Adrenal gland (tissue), 12 donors: ENCODE data around the gene STK25. TPM values are rescaled to one million over a fixed set of nuclear protein-coding genes. Genes with fewer than 3 reads are reported as not detected.

Experiments used
- DNase-seq, 7 donors: peaks; one replicate each; pipeline ENCODE4 v3.0.0-alpha.2; 2019 to 2020
- H3K27ac ChIP-seq, 5 donors: fragments of 200-600 bp; sonication (generic) in 4 of 5; 1 replicate in 3 of 5; 2 replicates in 2 of 5; pipeline versions ENCODE4 v1.5.1 to v1.8.0; 2016 to 2020; ENCODE audit warnings: mild to moderate bottlenecking in 1 of 5
- H3K27me3 ChIP-seq: fragments of 200-600 bp; 2 replicates; pipeline ENCODE4 v1.8.0; 2021
- H3K36me3 ChIP-seq, 2 donors: fragments of 200-600 bp; replicated peaks in 1 of 2; 1 replicate in 1 of 2; 2 replicates in 1 of 2; pipeline versions ENCODE4 v1.5.1 to v1.8.0; 2018 to 2022
- H3K4me1 ChIP-seq, 2 donors: fragments of 200-600 bp; replicated peaks in 1 of 2; 1 replicate in 1 of 2; 2 replicates in 1 of 2; pipeline versions ENCODE4 v1.5.1 to v1.8.0; 2018 to 2021
- H3K4me3 ChIP-seq, 4 donors: fragments of 200-600 bp; sonication (generic) in 3 of 4; one replicate each; pipeline ENCODE4 v1.5.1; 2016 to 2018
- H3K9me3 ChIP-seq, 3 donors: fragments of 200-600 bp; sonication (generic) in 1 of 3; replicated peaks in 1 of 3; 1 replicate in 2 of 3; 2 replicates in 1 of 3; pipeline versions ENCODE4 v1.5.1 to v1.8.0; 2016 to 2021
- POLR2A ChIP-seq, 2 donors: fragments of 450-650 bp; IDR thresholded peaks; one replicate each; pipeline ENCODE4 v1.6.1; 2017; ENCODE audit warnings: antibody characterized with exemption in 2 of 2, mild to moderate bottlenecking in 2 of 2, moderate library complexity in 1 of 2
- WGBS, 4 donors: extraction: QIAGEN DNeasy Blood & Tissue Kit in 2 of 4; methylation state at CpG; one replicate each; pipeline versions ENCODE4 v1.1.5 to v1.1.7; 2013 to 2017; 5-methylcytosine and 5-hydroxymethylcytosine counted together
- intact Hi-C, 2 donors: fragments of 100-400 bp; cut with DNase I; formaldehyde crosslinking; loops; one replicate each; pipeline versions ENCODE4 v1.14.1 to v1.15.0; 2022 to 2023
- polyA plus RNA-seq, 3 donors: library from polyadenylated mRNA; stranded (reverse); fragments of 200-250 nt in 2 of 3; fragments of 350-450 nt in 1 of 3; fragmentation: Illumina TruSeq in 1 of 3; extraction: RNeasy Lipid Tissue Mini Kit (QIAGEN cat#74804) in 1 of 3; gene quantifications; one replicate each; pipeline ENCODE4 v1.2.3, GENCODE V29; 2013 to 2014
- total RNA-seq, 9 donors: library from RNA; depleted of rRNA in 4 of 9; stranded (reverse); fragments of >200 nt in 4 of 9; fragments of 120-200 nt in 1 of 9; fragmentation: NEBNext Ultra II Directional in 1 of 9; extraction: Animal tissue kit (Norgen Biotek cat#: 25700) in 1 of 9; gene quantifications; one replicate each; pipeline versions ENCODE4 v1.1.0 to v1.2.4, GENCODE V29; 2013 to 2023
- TF ChIP-seq, protein P1 (sequence below), 6 experiments: fragments of 450-650 bp in 4 of 6; fragments of 200-600 bp in 2 of 6; sonication (generic) in 1 of 6; IDR thresholded peaks; 1 replicate in 5 of 6; 2 replicates in 1 of 6; pipeline versions ENCODE4 v1.5.1 to v1.8.0; 2016 to 2021; ENCODE audit warnings: antibody characterized with exemption in 6 of 6, mild to moderate bottlenecking in 2 of 6, moderate library complexity in 1 of 6
- donor health status: healthy with polysubstance abuse.
- donor health status: Bipolar disorder and iron deficiency.
- donor health status: DM: yes; HTN: yes; CAD: no.
- donor health status: DM: no; HTN: no; CAD: no.
- donor health status: DM: no; HTN: no; CAD: no.
- donor health status: DM: yes; HTN: yes; CAD: no.

Gene STK25
- total and polyA plus RNA-seq, 12 donors: 71.4 to 352 (median 167) TPM

DNA sequence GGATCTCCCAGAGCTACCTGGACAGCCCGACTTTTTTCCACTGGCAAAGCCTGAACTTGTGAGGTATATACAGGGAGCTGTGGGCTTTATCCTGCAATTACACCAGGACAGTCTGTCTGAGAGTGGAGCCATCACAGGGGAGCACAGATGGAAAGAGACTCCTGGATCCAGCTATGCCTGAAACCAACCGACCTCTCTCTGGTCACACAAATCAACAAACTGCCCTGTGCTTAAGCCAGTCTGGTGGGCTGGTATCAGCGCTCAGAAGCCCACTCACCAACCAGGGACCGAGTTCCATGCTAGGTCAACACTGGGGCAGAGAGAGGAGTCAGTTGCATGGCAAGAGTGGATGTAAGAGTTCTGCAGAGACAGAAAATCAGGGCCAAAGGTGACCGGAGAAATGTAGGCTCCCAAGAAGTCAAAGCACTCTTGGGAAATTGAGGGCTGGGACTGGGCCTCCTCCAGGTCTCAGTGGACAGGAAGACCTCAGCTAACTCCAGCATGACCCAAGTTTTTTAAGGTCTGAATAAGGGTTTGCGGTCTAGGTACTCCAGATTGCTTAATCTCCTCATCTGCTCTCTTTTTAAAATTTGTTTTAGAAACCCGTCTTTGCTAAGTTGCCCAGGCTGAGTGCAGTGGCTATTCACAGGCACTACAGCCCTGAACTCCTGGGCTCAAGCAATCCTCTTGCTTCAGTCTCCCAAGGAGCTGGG is 46.4 kb upstream of the STK25 start:
- no peak for DNase-seq
- Histone ChIP-seq H3K9me3 (no peaks in the 10 kb centered on the region), H3K27me3 (peaks cover 4% of the 10 kb centered on the region), H3K27ac (no peak overlapping the region), H3K4me1 (peaks cover 0 to 4% of the 10 kb centered on the region in 2 donors), H3K36me3 (no peaks in the 10 kb centered on the region), H3K4me3 (no peak overlapping the region)
- WGBS, 4 donors: 76 to 85% (median 79%) methylated on average over 6 to 7 of the region's 7 CpGs
- no peak for TF ChIP-seq POLR2A (IDR thresholded peaks at IDR 0.05)
- intact Hi-C loops: no loop called here

DNA sequence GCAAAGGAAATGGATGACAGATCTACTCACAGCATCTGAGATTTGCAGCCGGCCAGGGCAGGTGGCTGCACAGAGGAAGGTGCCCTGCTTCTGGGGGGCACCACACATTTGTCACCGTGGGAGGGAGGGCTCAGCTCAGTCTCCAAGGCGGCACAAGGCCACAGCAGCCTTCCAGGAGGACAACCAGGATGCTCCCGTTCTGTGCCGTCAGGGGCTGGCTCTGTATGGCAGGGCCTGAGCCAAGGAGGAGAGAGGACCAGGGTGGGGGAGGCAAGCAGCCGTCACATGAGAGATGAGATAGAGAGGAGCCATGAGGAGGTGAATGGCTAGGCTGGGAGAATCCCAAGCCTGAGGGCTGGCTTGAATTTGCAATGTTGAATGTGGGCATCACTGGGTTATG is 45.6 kb upstream of the STK25 start:
- DNase-seq: no peak
- H3K27me3 ChIP-seq: peaks cover 4% of the 10 kb centered on the region
- 46 to 70% (median 68%) methylated on average over 5 to 6 of the region's 6 CpGs; no CpG with 5 or more reads in 1 of the 4 donors for WGBS, 4 donors
- H3K27ac ChIP-seq: no peak overlapping the region
- H3K36me3 ChIP-seq: no peaks in the 10 kb centered on the region
- intact Hi-C loops: no loop called here
- H3K9me3 ChIP-seq: no peaks in the 10 kb centered on the region
- H3K4me1 ChIP-seq: no peaks in the 10 kb centered on the region
- no peak overlapping the region for H3K4me3 ChIP-seq
- TF ChIP-seq, protein P1, sequence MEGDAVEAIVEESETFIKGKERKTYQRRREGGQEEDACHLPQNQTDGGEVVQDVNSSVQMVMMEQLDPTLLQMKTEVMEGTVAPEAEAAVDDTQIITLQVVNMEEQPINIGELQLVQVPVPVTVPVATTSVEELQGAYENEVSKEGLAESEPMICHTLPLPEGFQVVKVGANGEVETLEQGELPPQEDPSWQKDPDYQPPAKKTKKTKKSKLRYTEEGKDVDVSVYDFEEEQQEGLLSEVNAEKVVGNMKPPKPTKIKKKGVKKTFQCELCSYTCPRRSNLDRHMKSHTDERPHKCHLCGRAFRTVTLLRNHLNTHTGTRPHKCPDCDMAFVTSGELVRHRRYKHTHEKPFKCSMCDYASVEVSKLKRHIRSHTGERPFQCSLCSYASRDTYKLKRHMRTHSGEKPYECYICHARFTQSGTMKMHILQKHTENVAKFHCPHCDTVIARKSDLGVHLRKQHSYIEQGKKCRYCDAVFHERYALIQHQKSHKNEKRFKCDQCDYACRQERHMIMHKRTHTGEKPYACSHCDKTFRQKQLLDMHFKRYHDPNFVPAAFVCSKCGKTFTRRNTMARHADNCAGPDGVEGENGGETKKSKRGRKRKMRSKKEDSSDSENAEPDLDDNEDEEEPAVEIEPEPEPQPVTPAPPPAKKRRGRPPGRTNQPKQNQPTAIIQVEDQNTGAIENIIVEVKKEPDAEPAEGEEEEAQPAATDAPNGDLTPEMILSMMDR (IDR thresholded peaks at IDR 0.05): no peak
- no peak for TF ChIP-seq POLR2A (IDR thresholded peaks at IDR 0.05)

DNA sequence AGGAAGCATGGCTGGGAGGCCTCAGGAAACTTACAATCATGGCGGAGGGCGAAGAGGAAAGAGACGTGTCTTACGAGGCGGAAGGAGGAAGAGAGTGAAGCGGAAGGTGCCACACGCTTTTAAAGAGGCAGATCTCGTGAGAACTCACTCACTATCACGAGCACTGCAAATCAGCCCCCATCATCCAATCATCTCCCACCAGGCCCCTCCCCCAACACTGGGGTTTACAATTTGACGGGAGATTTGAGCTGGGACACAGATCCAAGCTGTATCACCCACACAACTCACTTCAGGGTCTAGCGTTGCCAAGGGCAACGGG is 45.1 kb upstream of the STK25 start:
- Histone ChIP-seq H3K36me3 (no peaks in the 10 kb centered on the region), H3K4me1 (no peaks in the 10 kb centered on the region), H3K27me3 (peaks cover 2% of the 10 kb centered on the region), H3K27ac (no peak overlapping the region), H3K4me3 (no peak overlapping the region), H3K9me3 (no peaks in the 10 kb centered on the region)
- 76 to 80% (median 79%) methylated on average over 12 of the region's 12 CpGs for WGBS, 4 donors
- TF ChIP-seq, protein P1 (IDR thresholded peaks at IDR 0.05): no peak
- no peak for TF ChIP-seq POLR2A (IDR thresholded peaks at IDR 0.05)
- no peak for DNase-seq
- intact Hi-C loops: no loop called here

DNA sequence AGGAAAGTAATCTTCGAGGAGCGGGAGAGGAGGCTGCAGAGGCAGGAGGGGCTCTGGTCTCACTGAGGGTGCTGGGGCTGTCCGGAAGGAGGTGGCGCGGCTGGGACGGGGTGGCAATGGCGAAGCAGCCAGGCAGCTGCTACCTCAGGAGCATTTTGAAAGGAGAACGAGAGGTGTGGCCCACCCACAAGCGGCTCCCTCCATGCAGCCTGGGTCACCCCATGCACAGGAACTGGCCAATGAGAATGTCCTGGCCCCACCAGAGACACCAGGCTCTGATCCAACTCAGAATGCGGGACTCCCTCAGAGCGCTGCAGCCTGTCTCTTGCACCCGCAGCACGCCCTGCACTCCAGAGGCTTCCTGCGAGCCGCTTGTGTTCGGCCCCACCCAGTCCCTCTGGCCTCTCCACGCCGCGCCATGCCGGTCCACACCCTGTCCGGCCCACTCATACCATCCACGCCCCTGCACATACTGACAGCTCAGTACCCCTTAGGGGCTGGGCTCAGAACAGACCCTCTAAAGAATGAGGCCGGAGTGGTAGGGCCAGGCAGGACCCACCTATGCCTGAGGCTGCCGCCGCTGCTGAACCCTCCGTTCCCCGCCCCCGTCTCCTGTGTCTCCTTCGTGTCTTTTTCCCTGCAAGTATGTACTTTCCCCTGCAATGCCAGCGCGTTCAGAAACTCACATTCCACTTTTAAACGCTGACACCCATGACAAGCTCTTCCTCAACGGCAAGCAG is 43.8 kb upstream of the STK25 start:
- H3K4me3 ChIP-seq: no peak overlapping the region
- intact Hi-C loops: no loop called here
- no peaks in the 10 kb centered on the region for H3K9me3 ChIP-seq
- H3K36me3 ChIP-seq: no peaks in the 10 kb centered on the region
- WGBS, 4 donors: 80 to 89% (median 84%) methylated on average over 17 to 33 of the region's 33 CpGs
- no peak for DNase-seq
- no peaks in the 10 kb centered on the region for H3K27me3 ChIP-seq
- no peak overlapping the region for H3K27ac ChIP-seq
- TF ChIP-seq, protein P1 (IDR thresholded peaks at IDR 0.05): no peak
- TF ChIP-seq POLR2A (IDR thresholded peaks at IDR 0.05): no peak
- no peaks in the 10 kb centered on the region for H3K4me1 ChIP-seq
